CD4-positive, alpha-beta T cell treated with Interleukin-17A for 4 hours (primary cell): ENCODE measurements around the gene MTNR1A.

Experiments used
- DNase-seq: peaks from one replicate; pipeline ENCODE4 v3.0.0-alpha.2; 2020; ENCODE audit warnings: mixed read lengths

Gene MTNR1A

GRCh38 chr4:186554914-186555827 is at the start of gene MTNR1A:
MTNR1A (minus strand) TSS chr4:186555567; CDS start chr4:186555365, 202 bp downstream.
- DNase-seq: no peak

GRCh38 chr4:186604124-186604807 is 48.9 kb upstream of the MTNR1A start:
- DNase-seq: no peak

GRCh38 chr4:186602978-186603377 is 47.6 kb upstream of the MTNR1A start:
- no peak for DNase-seq

- no peak for DNase-seq
These were observed 44.1 kb upstream of the MTNR1A start for GRCh38 chr4:186599483-186599882.

GRCh38 chr4:186598686-186599085 is 43.3 kb upstream of the MTNR1A start:
- DNase-seq: no peak

- no peak for DNase-seq
These were observed 41.6 kb upstream of the MTNR1A start for GRCh38 chr4:186596850-186597390.

- DNase-seq: no peak
These were observed 41.0 kb upstream of the MTNR1A start for GRCh38 chr4:186596346-186596745.

GRCh38 chr4:186593587-186593973 is 38.2 kb upstream of the MTNR1A start:
- DNase-seq: no peak

- DNase-seq: no peak
These were observed 37.7 kb upstream of the MTNR1A start for GRCh38 chr4:186592966-186593586.

GRCh38 chr4:186592445-186592844 is 37.1 kb upstream of the MTNR1A start:
- DNase-seq: no peak

- no peak for DNase-seq
These were observed 36.3 kb upstream of the MTNR1A start for GRCh38 chr4:186591651-186592050.

GRCh38 chr4:186588503-186588902 is 33.1 kb upstream of the MTNR1A start:
- DNase-seq: no peak

- peak; percentile 68 for DNase-seq
These were observed 32.1 kb upstream of the MTNR1A start for GRCh38 chr4:186587416-186588018.

GRCh38 chr4:186586205-186586604 is 30.8 kb upstream of the MTNR1A start:
- DNase-seq: no peak

- no peak for DNase-seq
These were observed 29.5 kb upstream of the MTNR1A start for GRCh38 chr4:186584912-186585311.

- no peak for DNase-seq
These were observed 26.1 kb upstream of the MTNR1A start for GRCh38 chr4:186581421-186581820.

- no peak for DNase-seq
These were observed 25.3 kb upstream of the MTNR1A start for GRCh38 chr4:186580669-186581068.

- no peak for DNase-seq
These were observed 15.0 kb upstream of the MTNR1A start for GRCh38 chr4:186570193-186570996.

- DNase-seq: no peak
These were observed 14.3 kb upstream of the MTNR1A start for GRCh38 chr4:186569533-186570192.

GRCh38 chr4:186566068-186566467 is 10.7 kb upstream of the MTNR1A start:
- DNase-seq: no peak

- no peak for DNase-seq
These were observed 8.4 kb upstream of the MTNR1A start for GRCh38 chr4:186563761-186564160.
